Testis (tissue), 2 donors: Measurements from ENCODE around the gene RBM12.
"Not testable (repeated sequence)": the region's sequence is repeated elsewhere in the genome, so short reads cannot be mapped to it uniquely, and the experiment has no call there.

Experiments used
- CTCF ChIP-seq, 3 experiments: fragments of 450-650 bp in 2 of 3; fragments of 200-600 bp in 1 of 3; sonication (generic) in 1 of 3; IDR thresholded peaks; one replicate each; pipeline ENCODE4 v1.5.1; 2016 to 2019; ENCODE audit warnings: antibody characterized with exemption in 3 of 3, mild to moderate bottlenecking in 2 of 3, moderate library complexity in 1 of 3
- POLR2A ChIP-seq: fragments of 450-650 bp; IDR thresholded peaks from one replicate; pipeline ENCODE4 v1.6.1; 2017; ENCODE audit warnings: antibody characterized with exemption, mild to moderate bottlenecking, moderate library complexity

- TF ChIP-seq CTCF (IDR thresholded peaks at IDR 0.05); POLR2A: not testable (repeated sequence)
These were observed 20.7 kb upstream of the RBM12 start for GRCh38 chr20:35685368-35685767.
